Mucosa of descending colon (tissue), 3 donors: ENCODE measurements around the gene GJC3. TPM values are rescaled to one million over a fixed set of nuclear protein-coding genes. Genes with fewer than 3 reads are reported as not detected.

Experiments
- ATAC-seq: fragments of 200-7000 bp; cut with Tn5 transposase; one replicate; pipeline ENCODE4 v1.9.1; 2020; ENCODE audit warnings: mild to moderate bottlenecking, moderate library complexity
- DNase-seq, 3 donors: peaks; one replicate each; pipeline ENCODE4 v3.0.0-alpha.2; 2020
- H3K36me3 ChIP-seq: fragments of 200-600 bp; one replicate; pipeline ENCODE4 v1.8.0; 2021; ENCODE audit warnings: low read depth, mild to moderate bottlenecking
- H3K4me1 ChIP-seq: fragments of 200-600 bp; one replicate; pipeline ENCODE4 v1.8.0; 2021; ENCODE audit warnings: low read depth, mild to moderate bottlenecking
- H3K4me3 ChIP-seq: fragments of 200-600 bp; one replicate; pipeline ENCODE4 v1.8.0; 2021; ENCODE audit warnings: mild to moderate bottlenecking
- H3K9me3 ChIP-seq: fragments of 200-600 bp; one replicate; pipeline ENCODE4 v1.8.0; 2021; ENCODE audit warnings: mild to moderate bottlenecking
- CTCF ChIP-seq: fragments of 200-600 bp; IDR thresholded peaks from one replicate; pipeline ENCODE4 v1.8.0; 2022; ENCODE audit warnings: antibody characterized with exemption, mild to moderate bottlenecking
- intact Hi-C, 2 donors: fragments of 100-400 bp; cut with DNase I in 1 of 2; cut with micrococcal nuclease in 1 of 2; formaldehyde crosslinking; loops; one replicate each; pipeline versions ENCODE4 v1.11.0 to v1.11.1; 2022; cut with DNase I, micrococcal nuclease
- total RNA-seq, 3 donors: library from RNA; stranded (reverse); fragmentation: NEBNext Ultra II Directional in 2 of 3; extraction: Animal tissue kit (Norgen Biotek cat#: 25700) in 2 of 3; gene quantifications; one replicate each; pipeline versions ENCODE4 v1.2.1 to v1.2.4, GENCODE V29; 2021 to 2023
- donor health status: DM: no; HTN: no; CAD: no; lungs with moderate emphysema.
- donor health status: DM: no; HTN: no; CAD: no.
- donor health status: DM: no; HTN: yes; CAD: no.

GJC3 gene
- total RNA-seq, 3 donors from 2014 or later, result not detected

- intact Hi-C loops, result no loop called here
- no peak for TF ChIP-seq CTCF
- no peak for ATAC-seq
- Histone ChIP-seq H3K9me3 (no peaks in the 10 kb centered on the region), H3K4me3 (no peak overlapping the region), H3K4me1 (no peaks in the 10 kb centered on the region), H3K36me3 (peaks cover 10% of the 10 kb centered on the region)
- DNase-seq, result no peak
These were observed 29.4 kb downstream of the GJC3 start for GRCh38 chr7:99899830-99900519.

- intact Hi-C loops, result no loop called here
- H3K4me3 ChIP-seq, result no peak overlapping the region
- no peak for TF ChIP-seq CTCF
- H3K36me3 ChIP-seq, result peaks cover 10% of the 10 kb centered on the region
- DNase-seq (no peak), ATAC-seq (no peak)
- no peaks in the 10 kb centered on the region for H3K4me1 ChIP-seq
- H3K9me3 ChIP-seq, result no peaks in the 10 kb centered on the region
These were observed 30.6 kb downstream of the GJC3 start for GRCh38 chr7:99898836-99899235.

- no peak overlapping the region for H3K4me3 ChIP-seq
- ATAC-seq, result no peak
These were observed 31.4 kb downstream of the GJC3 start for GRCh38 chr7:99898023-99898357.

GRCh38 chr7:99897322-99898022 lies 31.9 kb downstream of the GJC3 start:
- DNase-seq (no peak), ATAC-seq (no peak)
- Histone ChIP-seq H3K4me3 (no peak overlapping the region), H3K9me3 (no peaks in the 10 kb centered on the region), H3K36me3 (peaks cover 6% of the 10 kb centered on the region), H3K4me1 (no peaks in the 10 kb centered on the region)
- intact Hi-C loops, result no loop called here
- TF ChIP-seq CTCF, result no peak

More at GRCh38 chr7:99898023-99898357, 31.4 kb downstream of the GJC3 start:
- Histone ChIP-seq H3K4me1 (no peaks in the 10 kb centered on the region), H3K9me3 (no peaks in the 10 kb centered on the region), H3K36me3 (peaks cover 10% of the 10 kb centered on the region)
- DNase-seq, result no peak
- TF ChIP-seq CTCF, result no peak
- intact Hi-C loops, result no loop called here

- no peak for TF ChIP-seq CTCF
- no peak overlapping the region for H3K4me3 ChIP-seq
- intact Hi-C loops, result no loop called here
These were observed 34.7 kb downstream of the GJC3 start for GRCh38 chr7:99894738-99895137.

More at GRCh38 chr7:99894738-99895137, 34.7 kb downstream of the GJC3 start:
- no peaks in the 10 kb centered on the region for H3K36me3 ChIP-seq
- no peaks in the 10 kb centered on the region for H3K4me1 ChIP-seq
- no peaks in the 10 kb centered on the region for H3K9me3 ChIP-seq
- ATAC-seq, result no peak
- DNase-seq, result no peak
